IPS-18c (cell line): ENCODE data around the gene TIGD4.
A peak's percentile ranks its signal among the peaks of the same experiment; 100 is the strongest.

Source experiments
- H3K4me3 ChIP-seq: 2 replicates; pipeline ENCODE4 v1.7.0; 2013; ENCODE audit warnings: low read depth, mild to moderate bottlenecking, low read length, moderate library complexity; ENCODE audit not compliant: insufficient read depth
- H3K9me3 ChIP-seq: one replicate; pipeline ENCODE4 v1.6.1; 2013; ENCODE audit warnings: mild to moderate bottlenecking, low read length, moderate library complexity; ENCODE audit not compliant: control insufficient read depth, insufficient read depth

Gene TIGD4

GRCh38 chr4:152779513-152780266 is at the start of gene TIGD4, which contains the start of gene ARFIP1:
TIGD4 (minus strand) TSS chr4:152779730; CDS start chr4:152771004, 8,726 bp downstream.
ARFIP1 (plus strand) TSS chr4:152779954; CDS start chr4:152829634, 49,680 bp downstream.
- H3K4me3 ChIP-seq = peak within 1 kb of the TSS; percentile 98
- no peaks in the 10 kb centered on the region for H3K9me3 ChIP-seq

GRCh38 chr4:152828122-152828521 is 48.6 kb upstream of the TIGD4 start:
- no peak overlapping the region for H3K4me3 ChIP-seq

GRCh38 chr4:152825336-152825735 is 45.8 kb upstream of the TIGD4 start:
- H3K9me3 ChIP-seq = no peaks in the 10 kb centered on the region

More at GRCh38 chr4:152828122-152828521, 48.6 kb upstream of the TIGD4 start:
- no peaks in the 10 kb centered on the region for H3K9me3 ChIP-seq

GRCh38 chr4:152824561-152824960 is 45.0 kb upstream of the TIGD4 start:
- no peak overlapping the region for H3K4me3 ChIP-seq
- H3K9me3 ChIP-seq = no peaks in the 10 kb centered on the region

More at GRCh38 chr4:152825336-152825735, 45.8 kb upstream of the TIGD4 start:
- H3K4me3 ChIP-seq = no peak overlapping the region

GRCh38 chr4:152822323-152822722 is 42.8 kb upstream of the TIGD4 start:
- H3K9me3 ChIP-seq = no peaks in the 10 kb centered on the region

GRCh38 chr4:152820073-152820472 is 40.5 kb upstream of the TIGD4 start:
- Histone ChIP-seq H3K9me3 (peaks cover 2% of the 10 kb centered on the region), H3K4me3 (no peak overlapping the region)

More at GRCh38 chr4:152822323-152822722, 42.8 kb upstream of the TIGD4 start:
- no peak overlapping the region for H3K4me3 ChIP-seq

GRCh38 chr4:152819026-152819645 is 39.6 kb upstream of the TIGD4 start:
- peaks cover 5% of the 10 kb centered on the region for H3K9me3 ChIP-seq
- no peak overlapping the region for H3K4me3 ChIP-seq

- peaks cover 5% of the 10 kb centered on the region for H3K9me3 ChIP-seq
- no peak overlapping the region for H3K4me3 ChIP-seq
Observed at GRCh38 chr4:152817331-152817730, 37.8 kb upstream of the TIGD4 start.

GRCh38 chr4:152815078-152815477 is 35.5 kb upstream of the TIGD4 start:
- Histone ChIP-seq H3K4me3 (no peak overlapping the region), H3K9me3 (peaks cover 5% of the 10 kb centered on the region)

- Histone ChIP-seq H3K4me3 (no peak overlapping the region), H3K9me3 (peaks cover 2% of the 10 kb centered on the region)
Observed at GRCh38 chr4:152810715-152811287, 31.3 kb upstream of the TIGD4 start.

- no peaks in the 10 kb centered on the region for H3K9me3 ChIP-seq
- no peak overlapping the region for H3K4me3 ChIP-seq
Observed at GRCh38 chr4:152808670-152809069, 29.1 kb upstream of the TIGD4 start.

GRCh38 chr4:152807294-152807829 is 27.8 kb upstream of the TIGD4 start:
- Histone ChIP-seq H3K4me3 (no peak overlapping the region), H3K9me3 (no peaks in the 10 kb centered on the region)

GRCh38 chr4:152806501-152807125 is 27.1 kb upstream of the TIGD4 start:
- H3K9me3 ChIP-seq = no peaks in the 10 kb centered on the region
- no peak overlapping the region for H3K4me3 ChIP-seq

GRCh38 chr4:152805818-152806217 is 26.3 kb upstream of the TIGD4 start:
- no peak overlapping the region for H3K4me3 ChIP-seq
- no peaks in the 10 kb centered on the region for H3K9me3 ChIP-seq

GRCh38 chr4:152805071-152805650 is 25.6 kb upstream of the TIGD4 start:
- Histone ChIP-seq H3K4me3 (no peak overlapping the region), H3K9me3 (no peaks in the 10 kb centered on the region)

GRCh38 chr4:152803541-152803940 is 24.0 kb upstream of the TIGD4 start:
- Histone ChIP-seq H3K9me3 (no peaks in the 10 kb centered on the region), H3K4me3 (no peak overlapping the region)

GRCh38 chr4:152795891-152796290 is 16.4 kb upstream of the TIGD4 start:
- Histone ChIP-seq H3K9me3 (no peaks in the 10 kb centered on the region), H3K4me3 (no peak overlapping the region)
